Activated CD4-positive, alpha-beta memory T cell treated with anti-CD3 and anti-CD28 coated beads, Interleukin-2, amount 10 ng/mL, durations not matched to agents 7 days and 5 days (primary cell): Measurements from ENCODE around the gene ADGRL3. TPM values are rescaled to one million over a fixed set of nuclear protein-coding genes. Genes with fewer than 3 reads are reported as not detected.
"Not testable (repeated sequence)": the region's sequence is repeated elsewhere in the genome, so short reads cannot be mapped to it uniquely, and the experiment has no call there.

Experiments used
- CTCF ChIA-PET: fragments of 350-600 bp; sonication (Branson Sonifier 250); formaldehyde crosslinking; loops from one replicate; lab custom pipeline; 2021; ENCODE audit warnings: antibody characterized with exemption, inconsistent platforms; lab: Charles Lee
- POLR2A ChIA-PET: fragments of 350-600 bp; sonication (Branson Sonifier 250); formaldehyde crosslinking; loops from one replicate; lab custom pipeline; 2021; ENCODE audit warnings: antibody characterized with exemption; lab: Charles Lee
- DNase-seq: peaks from one replicate; pipeline ENCODE4 v3.0.0-alpha.2; 2020
- H3K27ac Mint-ChIP-seq: one replicate; pipeline ENCODE4 v1.8.0; 2021; ENCODE audit warnings: mild to moderate bottlenecking, mixed read lengths
- H3K27me3 Mint-ChIP-seq: one replicate; pipeline ENCODE4 v1.8.0; 2021; ENCODE audit warnings: mixed read lengths
- H3K36me3 Mint-ChIP-seq: one replicate; pipeline ENCODE4 v1.8.0; 2021; ENCODE audit warnings: low read depth, mixed read lengths
- H3K4me1 Mint-ChIP-seq: one replicate; pipeline ENCODE4 v1.8.0; 2021; ENCODE audit warnings: mixed read lengths
- H3K4me3 Mint-ChIP-seq: one replicate; pipeline ENCODE4 v1.8.0; 2021; ENCODE audit warnings: mild to moderate bottlenecking, mixed read lengths
- H3K9me3 Mint-ChIP-seq: one replicate; pipeline ENCODE4 v1.8.0; 2021; ENCODE audit warnings: mixed read lengths
- total RNA-seq, 2 experiments: library from RNA; stranded (reverse); gene quantifications; one replicate each; pipeline ENCODE4 v1.2.3, GENCODE V29; 2021

The ADGRL3 gene
- total RNA-seq, 2 experiments from 2014 or later = not detected

- Mint-ChIP-seq H3K27me3 (no peaks in the 10 kb centered on the region), H3K27ac (no peak overlapping the region), H3K4me1 (no peaks in the 10 kb centered on the region), H3K4me3 (no peak overlapping the region), H3K9me3 (peaks cover 3% of the 10 kb centered on the region), H3K36me3 (no peaks in the 10 kb centered on the region)
- CTCF ChIA-PET = no interaction called here
- POLR2A ChIA-PET = no interaction called here
- DNase-seq = no peak
Observed at GRCh38 chr4:61812171-61812570, 612.0 kb downstream of the ADGRL3 start.

DNA sequence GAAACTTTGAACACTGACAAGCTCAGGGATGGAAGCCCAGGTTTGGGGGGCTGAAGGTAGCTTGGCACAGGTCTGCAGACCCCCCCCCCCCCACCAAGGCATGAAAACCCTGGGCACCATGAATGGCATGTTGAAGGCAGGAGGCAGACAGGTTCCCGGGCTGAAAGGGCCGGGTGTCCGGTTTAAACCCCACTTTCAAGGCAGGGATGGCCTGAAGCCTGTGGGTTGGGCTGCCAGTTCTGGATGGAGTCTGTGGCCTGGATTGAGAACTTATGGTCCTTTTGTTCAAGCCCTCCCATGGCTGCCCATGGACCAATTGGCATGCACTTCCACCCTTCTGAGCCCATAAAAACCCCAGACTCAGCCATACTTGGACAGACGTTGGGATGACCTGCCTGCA, 616.9 kb downstream of the ADGRL3 start:
- ChIA-PET POLR2A (no interaction called here), CTCF (no interaction called here)
- no peak overlapping the region for H3K27ac Mint-ChIP-seq
- no peak overlapping the region for H3K4me3 Mint-ChIP-seq
- no peaks in the 10 kb centered on the region for H3K36me3 Mint-ChIP-seq
- peaks cover 2% of the 10 kb centered on the region for H3K9me3 Mint-ChIP-seq
- DNase-seq = no peak
- no peaks in the 10 kb centered on the region for H3K4me1 Mint-ChIP-seq
- H3K27me3 Mint-ChIP-seq = no peaks in the 10 kb centered on the region

- Mint-ChIP-seq H3K4me1 (no peaks in the 10 kb centered on the region), H3K27ac (no peak overlapping the region), H3K9me3 (peaks cover 2% of the 10 kb centered on the region), H3K36me3 (no peaks in the 10 kb centered on the region), H3K4me3 (no peak overlapping the region), H3K27me3 (no peaks in the 10 kb centered on the region)
- POLR2A ChIA-PET = no interaction called here
- DNase-seq = no peak
- CTCF ChIA-PET = no interaction called here
Observed at GRCh38 chr4:61820136-61820535, 620.0 kb downstream of the ADGRL3 start.

GRCh38 chr4:61824454-61824853, 624.3 kb downstream of the ADGRL3 start:
- H3K9me3 Mint-ChIP-seq = no peaks in the 10 kb centered on the region
- ChIA-PET CTCF (no interaction called here), POLR2A (no interaction called here)
- H3K4me3 Mint-ChIP-seq = no peak overlapping the region
- DNase-seq = no peak
- no peaks in the 10 kb centered on the region for H3K27me3 Mint-ChIP-seq
- H3K4me1 Mint-ChIP-seq = no peaks in the 10 kb centered on the region
- H3K36me3 Mint-ChIP-seq = no peaks in the 10 kb centered on the region
- H3K27ac Mint-ChIP-seq = no peak overlapping the region

DNA sequence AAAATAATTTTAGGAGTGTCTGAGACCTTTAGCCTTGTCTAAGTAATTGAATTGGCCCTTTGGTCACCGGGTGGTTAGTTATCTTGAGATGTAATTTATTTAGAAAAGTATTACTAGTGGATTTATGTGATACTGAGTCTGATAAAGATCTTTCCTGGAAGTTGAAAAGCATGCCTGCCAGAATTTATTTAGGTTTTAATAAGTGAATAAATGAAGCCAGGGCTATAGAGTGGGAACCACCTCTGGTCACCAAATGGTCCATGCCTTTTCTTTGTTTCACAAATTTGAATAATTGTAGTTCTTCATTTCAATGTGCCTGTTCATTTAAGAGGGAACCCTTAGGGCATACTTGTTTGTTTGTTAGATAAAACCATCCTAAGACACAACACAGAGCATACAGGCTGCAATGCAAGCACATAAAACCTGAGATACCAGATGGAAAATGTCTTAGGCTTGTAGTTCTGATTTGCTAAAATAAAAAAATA, 627.8 kb downstream of the ADGRL3 start:
- Mint-ChIP-seq H3K9me3 (no peaks in the 10 kb centered on the region), H3K4me1 (no peaks in the 10 kb centered on the region), H3K27ac (no peak overlapping the region), H3K36me3 (no peaks in the 10 kb centered on the region), H3K27me3 (no peaks in the 10 kb centered on the region), H3K4me3 (no peak overlapping the region)
- DNase-seq = no peak
- CTCF ChIA-PET = no interaction called here
- POLR2A ChIA-PET = no interaction called here

GRCh38 chr4:61828960-61829359, 628.8 kb downstream of the ADGRL3 start:
- no peaks in the 10 kb centered on the region for H3K36me3 Mint-ChIP-seq
- ChIA-PET POLR2A (no interaction called here), CTCF (no interaction called here)
- no peaks in the 10 kb centered on the region for H3K4me1 Mint-ChIP-seq
- H3K4me3 Mint-ChIP-seq = no peak overlapping the region
- peaks cover 3% of the 10 kb centered on the region for H3K9me3 Mint-ChIP-seq
- no peak for DNase-seq
- H3K27ac Mint-ChIP-seq = no peak overlapping the region
- H3K27me3 Mint-ChIP-seq = no peaks in the 10 kb centered on the region

DNA sequence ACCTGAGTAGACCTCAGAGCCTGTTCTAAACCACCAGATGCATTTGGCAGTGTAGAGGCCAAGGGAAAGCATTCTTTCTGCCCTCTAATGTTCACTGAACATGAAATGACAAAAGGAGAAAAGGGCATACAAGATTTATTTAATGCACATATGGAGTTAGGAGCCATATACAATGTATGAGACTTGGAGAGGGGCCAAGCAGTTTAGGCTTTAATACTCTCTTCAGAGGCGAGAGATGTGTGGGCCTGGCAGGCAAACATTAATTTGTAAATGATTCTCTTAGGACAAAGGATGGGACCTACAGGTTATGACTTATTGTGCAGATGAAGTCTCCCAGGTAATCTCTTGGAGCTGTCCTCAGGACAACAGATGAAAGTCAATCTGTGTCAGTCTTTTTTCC, 631.9 kb downstream of the ADGRL3 start:
- H3K36me3 Mint-ChIP-seq = no peaks in the 10 kb centered on the region
- CTCF ChIA-PET = no interaction called here

GRCh38 chr4:61837395-61837794, 637.3 kb downstream of the ADGRL3 start:
- H3K4me1 Mint-ChIP-seq = no peaks in the 10 kb centered on the region
- H3K4me3 Mint-ChIP-seq = no peak overlapping the region
- H3K36me3 Mint-ChIP-seq = no peaks in the 10 kb centered on the region
- POLR2A ChIA-PET = no interaction called here
- no peak for DNase-seq
- no peak overlapping the region for H3K27ac Mint-ChIP-seq
- CTCF ChIA-PET = no interaction called here
- H3K9me3 Mint-ChIP-seq = peaks cover 7% of the 10 kb centered on the region
- no peaks in the 10 kb centered on the region for H3K27me3 Mint-ChIP-seq

More for the DNA sequence above, 631.9 kb downstream of the ADGRL3 start:
- H3K27ac Mint-ChIP-seq = no peak overlapping the region
- H3K27me3 Mint-ChIP-seq = no peaks in the 10 kb centered on the region
- POLR2A ChIA-PET = no interaction called here
- no peak for DNase-seq
- H3K4me1 Mint-ChIP-seq = no peaks in the 10 kb centered on the region
- H3K4me3 Mint-ChIP-seq = no peak overlapping the region
- H3K9me3 Mint-ChIP-seq = peaks cover 7% of the 10 kb centered on the region

DNA sequence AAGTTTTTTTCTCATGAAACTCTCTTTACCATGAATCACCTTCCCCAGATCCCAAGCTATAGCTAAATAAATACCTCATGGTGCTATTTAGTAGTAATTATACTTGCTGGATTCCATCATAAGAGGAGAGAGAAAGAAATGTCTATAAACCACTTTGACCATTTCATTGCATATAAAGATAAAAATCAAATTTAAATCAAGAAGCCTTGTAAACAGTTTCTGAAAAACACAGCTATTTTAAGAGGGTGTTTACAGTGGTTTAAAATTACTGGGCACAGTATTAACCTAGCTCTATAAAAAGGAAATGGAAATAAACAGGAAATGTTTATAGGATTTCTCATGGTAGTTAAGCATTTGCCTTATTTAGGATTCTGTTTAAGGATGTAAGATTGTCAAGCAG, 637.9 kb downstream of the ADGRL3 start:
- no peak for DNase-seq
- ChIA-PET CTCF (no interaction called here), POLR2A (no interaction called here)
- peaks cover 7% of the 10 kb centered on the region for H3K9me3 Mint-ChIP-seq
- H3K4me1 Mint-ChIP-seq = no peaks in the 10 kb centered on the region
- H3K27ac Mint-ChIP-seq = no peak overlapping the region
- no peaks in the 10 kb centered on the region for H3K27me3 Mint-ChIP-seq
- H3K36me3 Mint-ChIP-seq = no peaks in the 10 kb centered on the region
- no peak overlapping the region for H3K4me3 Mint-ChIP-seq

- Mint-ChIP-seq H3K27me3 (no peaks in the 10 kb centered on the region), H3K4me3 (no peak overlapping the region), H3K4me1 (no peaks in the 10 kb centered on the region), H3K9me3 (peaks cover 3% of the 10 kb centered on the region), H3K36me3 (no peaks in the 10 kb centered on the region), H3K27ac (no peak overlapping the region)
- ChIA-PET CTCF (no interaction called here), POLR2A (no interaction called here)
- DNase-seq = no peak
Observed at GRCh38 chr4:61841714-61842113, 641.6 kb downstream of the ADGRL3 start.

DNA sequence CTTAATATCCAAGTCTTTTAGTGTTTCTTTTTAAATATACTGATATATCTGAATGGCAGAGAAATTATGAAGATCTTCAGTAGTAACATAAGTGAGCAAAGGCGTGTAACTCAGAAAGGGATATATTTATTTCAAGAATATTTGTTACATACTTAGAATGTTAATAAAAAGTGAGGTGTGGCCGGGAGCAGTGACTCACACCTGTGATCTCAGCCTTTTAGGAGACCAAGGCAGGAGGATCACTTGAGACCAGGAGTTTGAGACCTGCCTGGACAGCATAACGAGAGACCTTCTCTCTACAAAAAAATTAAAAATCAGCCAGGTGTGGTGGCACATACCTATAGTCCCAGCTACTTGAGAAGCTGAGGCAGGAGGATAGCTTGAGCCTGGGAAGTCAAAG, 651.0 kb downstream of the ADGRL3 start:
- Mint-ChIP-seq H3K27ac (no peak overlapping the region), H3K36me3 (no peaks in the 10 kb centered on the region), H3K4me3 (no peak overlapping the region), H3K9me3 (peaks cover 2% of the 10 kb centered on the region), H3K27me3 (no peaks in the 10 kb centered on the region), H3K4me1 (no peaks in the 10 kb centered on the region)
- no peak for DNase-seq
- POLR2A ChIA-PET = no interaction called here
- CTCF ChIA-PET = no interaction called here

- not testable (repeated sequence) for H3K4me1 Mint-ChIP-seq
Observed at GRCh38 chr4:61852105-61852504, 652.0 kb downstream of the ADGRL3 start.

GRCh38 chr4:61853041-61853440, 652.9 kb downstream of the ADGRL3 start:
- Mint-ChIP-seq H3K4me1 (no peaks in the 10 kb centered on the region), H3K4me3 (no peak overlapping the region), H3K9me3 (peaks cover 2% of the 10 kb centered on the region), H3K27me3 (no peaks in the 10 kb centered on the region), H3K27ac (no peak overlapping the region), H3K36me3 (no peaks in the 10 kb centered on the region)
- ChIA-PET POLR2A (no interaction called here), CTCF (no interaction called here)
- DNase-seq = no peak

More at GRCh38 chr4:61852105-61852504, 652.0 kb downstream of the ADGRL3 start:
- H3K27ac Mint-ChIP-seq, H3K4me3 Mint-ChIP-seq, POLR2A ChIA-PET, DNase-seq, H3K9me3 Mint-ChIP-seq, CTCF ChIA-PET, H3K36me3 Mint-ChIP-seq, H3K27me3 Mint-ChIP-seq: not testable (repeated sequence)

GRCh38 chr4:61860376-61860775, 660.2 kb downstream of the ADGRL3 start:
- H3K27me3 Mint-ChIP-seq = no peaks in the 10 kb centered on the region
- ChIA-PET CTCF (no interaction called here), POLR2A (no interaction called here)
- no peak overlapping the region for H3K4me3 Mint-ChIP-seq
- no peaks in the 10 kb centered on the region for H3K36me3 Mint-ChIP-seq
- no peak for DNase-seq
- no peaks in the 10 kb centered on the region for H3K9me3 Mint-ChIP-seq
- H3K4me1 Mint-ChIP-seq = no peaks in the 10 kb centered on the region
- H3K27ac Mint-ChIP-seq = no peak overlapping the region
